Spleen (tissue), 11 donors: ENCODE data around the gene DDAH1. TPM values are rescaled to one million over a fixed set of nuclear protein-coding genes. Genes with fewer than 3 reads are reported as not detected.

Experiments
- DNase-seq: peaks from one replicate; pipeline ENCODE4 v3.0.0-alpha.2; 2020
- H3K27ac ChIP-seq, 8 donors: fragments of 200-600 bp; sonication (generic) in 7 of 8; 1 replicate in 4 of 8; 2 replicates in 4 of 8; pipeline versions ENCODE4 v1.5.0 to v1.8.0; 2016 to 2021; ENCODE audit warnings: inconsistent platforms in 4 of 8, mild to moderate bottlenecking in 4 of 8, moderate library complexity in 1 of 8
- H3K27me3 ChIP-seq, 7 donors: fragments of 200-600 bp; sonication (generic) in 6 of 7; replicated peaks in 1 of 7; 1 replicate in 4 of 7; 2 replicates in 3 of 7; pipeline versions ENCODE4 v1.5.0 to v1.8.0; 2016 to 2021; ENCODE audit warnings: inconsistent platforms in 3 of 7, mild to moderate bottlenecking in 1 of 7
- H3K36me3 ChIP-seq, 6 donors: fragments of 200-600 bp; sonication (generic) in 5 of 6; 1 replicate in 4 of 6; 2 replicates in 2 of 6; pipeline versions ENCODE4 v1.5.0 to v1.8.0; 2016 to 2021; ENCODE audit warnings: inconsistent platforms in 2 of 6
- H3K4me1 ChIP-seq, 6 donors: fragments of 200-600 bp; sonication (generic) in 5 of 6; 1 replicate in 3 of 6; 2 replicates in 3 of 6; pipeline versions ENCODE4 v1.5.0 to v1.8.0; 2016 to 2021; ENCODE audit warnings: inconsistent platforms in 3 of 6
- H3K4me3 ChIP-seq, 8 donors: fragments of 200-600 bp; sonication (generic) in 7 of 8; 1 replicate in 4 of 8; 2 replicates in 4 of 8; pipeline versions ENCODE4 v1.5.0 to v1.8.0; 2016 to 2021; ENCODE audit warnings: inconsistent platforms in 4 of 8, mild to moderate bottlenecking in 4 of 8, moderate library complexity in 2 of 8
- H3K9me3 ChIP-seq, 8 donors: fragments of 200-600 bp; sonication (generic) in 7 of 8; 1 replicate in 4 of 8; 2 replicates in 4 of 8; pipeline versions ENCODE4 v1.5.0 to v1.8.0; 2016 to 2021; ENCODE audit warnings: inconsistent platforms in 4 of 8
- POLR2A ChIP-seq, 3 donors: fragments of 450-650 bp; IDR thresholded peaks; one replicate each; pipeline ENCODE4 v1.5.1; 2017; ENCODE audit warnings: antibody characterized with exemption in 3 of 3, mild to moderate bottlenecking in 1 of 3
- POLR2AphosphoS5 ChIP-seq, 3 donors: sonication (generic); formaldehyde crosslinking; IDR thresholded peaks; one replicate each; pipeline ENCODE4 v1.5.1; 2017; ENCODE audit warnings: antibody characterized with exemption in 3 of 3
- WGBS, 5 donors: extraction: QIAGEN DNeasy Blood & Tissue Kit in 3 of 5; methylation state at CpG; one replicate each; pipeline versions ENCODE4 v1.1.5 to v1.1.7; 2013 to 2018; 5-methylcytosine and 5-hydroxymethylcytosine counted together
- intact Hi-C: fragments of 100-400 bp; cut with DNase I; formaldehyde crosslinking; loops from one replicate; pipeline ENCODE4 v1.15.0; 2023; ENCODE audit warnings: low total_unique reads
- polyA plus RNA-seq, 3 donors: library from polyadenylated mRNA; stranded (reverse); fragments of 200-250 nt; gene quantifications; one replicate each; pipeline ENCODE4 v1.2.1, GENCODE V29; 2013
- total RNA-seq, 7 donors: library from RNA; depleted of rRNA in 3 of 7; stranded (reverse); fragments of >200 nt in 3 of 7; fragmentation: NEBNext Ultra II Directional in 4 of 7; extraction: Animal tissue kit (Norgen Biotek cat#: 25700) in 4 of 7; gene quantifications; one replicate each; pipeline versions ENCODE4 v1.1.0 to v1.2.1, GENCODE V29; 2016 to 2021
- TF ChIP-seq, protein P1 (sequence below), 11 experiments: fragments of 200-600 bp in 7 of 11; fragments of 450-650 bp in 4 of 11; sonication (generic) in 4 of 11; IDR thresholded peaks in 8 of 11; conservative IDR thresholded peaks in 3 of 11; 1 replicate in 7 of 11; 2 replicates in 4 of 11; pipeline versions ENCODE4 v1.4.0 to v1.8.0; 2016 to 2021; ENCODE audit warnings: antibody characterized with exemption in 11 of 11, inconsistent platforms in 4 of 11, mild to moderate bottlenecking in 1 of 11
- donor health status: healthy with polysubstance abuse.
- donor health status: DM: no; HTN: no; CAD: no; lungs with moderate emphysema.
- donor health status: DM: no; HTN: no; CAD: no.
- donor health status: Bipolar disorder and iron deficiency.
- donor health status: healthy.
- donor health status: DM: no; HTN: no; CAD: no.
- donor health status: DM: yes; HTN: yes; CAD: no.

Gene DDAH1
- total and polyA plus RNA-seq, 10 donors, result 1.8 to 19.8 (median 13.7) TPM

DNA sequence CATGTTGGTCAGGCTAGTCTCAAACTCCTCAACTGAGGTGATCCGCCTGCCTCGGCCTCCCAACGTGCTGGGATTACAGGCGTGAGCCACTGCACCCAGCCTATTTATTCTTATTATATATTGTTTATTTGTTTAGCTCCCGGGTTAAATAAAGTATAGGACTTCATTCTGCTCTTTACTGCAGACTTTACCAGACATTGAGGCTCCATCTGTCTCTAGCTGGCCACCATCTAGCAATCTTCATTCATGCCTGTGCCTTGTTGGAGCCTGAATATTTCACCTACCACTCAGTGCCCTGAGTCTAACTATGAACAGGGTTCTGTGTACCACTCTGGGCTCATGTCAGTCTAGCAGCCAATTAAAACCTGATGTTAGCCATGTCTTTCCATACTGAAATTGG, 2.1 kb upstream of the DDAH1 start:
- DNase-seq, result no peak
- WGBS, 5 donors, result 83 to 99% (median 97%) methylated on average over 5 of the region's 5 CpGs

GRCh38 chr1:85465786-85466134, 801 bp upstream of the DDAH1 start:
- Histone ChIP-seq H3K27ac (no peak overlapping the region), H3K9me3 (no peaks in the 10 kb centered on the region), H3K4me1 (peaks cover 0 to 27% (median 8%) of the 10 kb centered on the region in 6 donors), H3K36me3 (no peaks in the 10 kb centered on the region), H3K4me3 (peak overlapping the region in 2 of 8 donors; percentile 63 to 84), H3K27me3 (peaks cover 0 to 48% (median 19%) of the 10 kb centered on the region in 7 donors)
- intact Hi-C loops, result no loop called here
- no peak for TF ChIP-seq POLR2AphosphoS5 (IDR thresholded peaks at IDR 0.05)
- TF ChIP-seq, protein P1, sequence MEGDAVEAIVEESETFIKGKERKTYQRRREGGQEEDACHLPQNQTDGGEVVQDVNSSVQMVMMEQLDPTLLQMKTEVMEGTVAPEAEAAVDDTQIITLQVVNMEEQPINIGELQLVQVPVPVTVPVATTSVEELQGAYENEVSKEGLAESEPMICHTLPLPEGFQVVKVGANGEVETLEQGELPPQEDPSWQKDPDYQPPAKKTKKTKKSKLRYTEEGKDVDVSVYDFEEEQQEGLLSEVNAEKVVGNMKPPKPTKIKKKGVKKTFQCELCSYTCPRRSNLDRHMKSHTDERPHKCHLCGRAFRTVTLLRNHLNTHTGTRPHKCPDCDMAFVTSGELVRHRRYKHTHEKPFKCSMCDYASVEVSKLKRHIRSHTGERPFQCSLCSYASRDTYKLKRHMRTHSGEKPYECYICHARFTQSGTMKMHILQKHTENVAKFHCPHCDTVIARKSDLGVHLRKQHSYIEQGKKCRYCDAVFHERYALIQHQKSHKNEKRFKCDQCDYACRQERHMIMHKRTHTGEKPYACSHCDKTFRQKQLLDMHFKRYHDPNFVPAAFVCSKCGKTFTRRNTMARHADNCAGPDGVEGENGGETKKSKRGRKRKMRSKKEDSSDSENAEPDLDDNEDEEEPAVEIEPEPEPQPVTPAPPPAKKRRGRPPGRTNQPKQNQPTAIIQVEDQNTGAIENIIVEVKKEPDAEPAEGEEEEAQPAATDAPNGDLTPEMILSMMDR (IDR thresholded peaks at IDR 0.05 in 8 of 11, conservative IDR thresholded peaks at IDR 0.05 in 3 of 11), result no peak
- TF ChIP-seq POLR2A (IDR thresholded peaks at IDR 0.05), result no peak
- 71 to 86% (median 75%) methylated on average over 1 of the region's 1 CpG for WGBS, 5 donors
- no peak for DNase-seq

More for the DNA sequence above, 2.1 kb upstream of the DDAH1 start:
- H3K9me3 ChIP-seq, result no peaks in the 10 kb centered on the region
- H3K36me3 ChIP-seq, result no peaks in the 10 kb centered on the region
- H3K27me3 ChIP-seq, result peaks cover 0 to 47% (median 19%) of the 10 kb centered on the region in 7 donors
- intact Hi-C loops, result no loop called here
- H3K4me3 ChIP-seq, result no peak overlapping the region
- no peak overlapping the region for H3K27ac ChIP-seq
- H3K4me1 ChIP-seq, result peaks cover 0 to 27% (median 8%) of the 10 kb centered on the region in 6 donors
- TF ChIP-seq, protein P1 (IDR thresholded peaks at IDR 0.05 in 8 of 11, conservative IDR thresholded peaks at IDR 0.05 in 3 of 11), result no peak
- no peak for TF ChIP-seq POLR2A (IDR thresholded peaks at IDR 0.05)
- no peak for TF ChIP-seq POLR2AphosphoS5 (IDR thresholded peaks at IDR 0.05)

- peak; percentile 86 for DNase-seq
- intact Hi-C loops, result no loop called here
- Histone ChIP-seq H3K4me3 (peak overlapping the region; percentile 47 to 84 (median 64)), H3K27me3 (peaks cover 0 to 48% (median 19%) of the 10 kb centered on the region in 7 donors), H3K27ac (peak overlapping the region in 7 of 8 donors; percentile 61 to 86 (median 76)), H3K4me1 (peaks cover 0 to 27% (median 8%) of the 10 kb centered on the region in 6 donors), H3K36me3 (no peaks in the 10 kb centered on the region), H3K9me3 (no peaks in the 10 kb centered on the region)
- TF ChIP-seq POLR2AphosphoS5 (IDR thresholded peaks at IDR 0.05), result peak; percentile 67 to 76 (median 69)
- TF ChIP-seq, protein P1 (IDR thresholded peaks at IDR 0.05 in 8 of 11, conservative IDR thresholded peaks at IDR 0.05 in 3 of 11), result no peak
- no peak for TF ChIP-seq POLR2A (IDR thresholded peaks at IDR 0.05)
- 0 to 1% (median 1%) methylated on average over 9 to 72 of the region's 72 CpGs for WGBS, 5 donors
Measured at GRCh38 chr1:85464497-85465098, 361 bp downstream of the DDAH1 start.

- WGBS, 5 donors, result 7 to 8% (median 7%) methylated on average over 22 to 26 of the region's 26 CpGs
Measured at GRCh38 chr1:85463731-85464496, 1.0 kb downstream of the DDAH1 start.

More at GRCh38 chr1:85463731-85464496, 1.0 kb downstream of the DDAH1 start:
- H3K4me1 ChIP-seq, result peaks cover 0 to 31% (median 8%) of the 10 kb centered on the region in 6 donors
- no peak for DNase-seq
- H3K36me3 ChIP-seq, result no peaks in the 10 kb centered on the region
- peak overlapping the region in 7 of 8 donors; percentile 61 to 86 (median 76) for H3K27ac ChIP-seq
- intact Hi-C loops, result no loop called here
- H3K27me3 ChIP-seq, result peaks cover 0 to 48% (median 19%) of the 10 kb centered on the region in 7 donors
- no peaks in the 10 kb centered on the region for H3K9me3 ChIP-seq
- TF ChIP-seq POLR2A (IDR thresholded peaks at IDR 0.05), result no peak
- TF ChIP-seq POLR2AphosphoS5 (IDR thresholded peaks at IDR 0.05), result no peak
- H3K4me3 ChIP-seq, result peak overlapping the region; percentile 47 to 84 (median 64)
